GM19193 (cell line): ENCODE data around the gene NCKAP5.

Experiments
- POLR2A ChIP-seq: IDR thresholded peaks from 4 replicates; pipeline ENCODE4 v1.6.1; 2011; ENCODE audit not compliant: insufficient read depth, insufficient read length; ENCODE audit errors: extremely low read depth

The NCKAP5 gene

GRCh38 chr2:133315280-133315679 lies 253.0 kb downstream of the NCKAP5 start:
- TF ChIP-seq POLR2A, result no peak

- TF ChIP-seq POLR2A, result no peak
Observed at GRCh38 chr2:133314795-133315194, 253.5 kb downstream of the NCKAP5 start.

- no peak for TF ChIP-seq POLR2A
Observed at GRCh38 chr2:133312038-133312729, 256.1 kb downstream of the NCKAP5 start.

GRCh38 chr2:133306236-133306635 lies 262.0 kb downstream of the NCKAP5 start:
- no peak for TF ChIP-seq POLR2A

- TF ChIP-seq POLR2A, result no peak
Observed at GRCh38 chr2:133304344-133304743, 263.9 kb downstream of the NCKAP5 start.

GRCh38 chr2:133303150-133303549 lies 265.1 kb downstream of the NCKAP5 start:
- no peak for TF ChIP-seq POLR2A

GRCh38 chr2:133296401-133296800 lies 271.9 kb downstream of the NCKAP5 start:
- TF ChIP-seq POLR2A, result no peak

GRCh38 chr2:133293544-133294353 lies 274.5 kb downstream of the NCKAP5 start:
- TF ChIP-seq POLR2A, result no peak

GRCh38 chr2:133292259-133292658 lies 276.0 kb downstream of the NCKAP5 start:
- no peak for TF ChIP-seq POLR2A

- no peak for TF ChIP-seq POLR2A
Observed at GRCh38 chr2:133287709-133288108, 280.6 kb downstream of the NCKAP5 start.

GRCh38 chr2:133286326-133286922 lies 281.8 kb downstream of the NCKAP5 start:
- no peak for TF ChIP-seq POLR2A

- no peak for TF ChIP-seq POLR2A
Observed at GRCh38 chr2:133273031-133273430, 295.2 kb downstream of the NCKAP5 start.

- TF ChIP-seq POLR2A, result no peak
Observed at GRCh38 chr2:133271105-133271504, 297.2 kb downstream of the NCKAP5 start.

GRCh38 chr2:133270550-133270949 lies 297.7 kb downstream of the NCKAP5 start:
- TF ChIP-seq POLR2A, result no peak

- no peak for TF ChIP-seq POLR2A
Observed at GRCh38 chr2:133266926-133267590, 301.2 kb downstream of the NCKAP5 start.

GRCh38 chr2:133266041-133266925 lies 302.0 kb downstream of the NCKAP5 start:
- no peak for TF ChIP-seq POLR2A
